ENCODE data around the gene TSPAN31.

DNA sequence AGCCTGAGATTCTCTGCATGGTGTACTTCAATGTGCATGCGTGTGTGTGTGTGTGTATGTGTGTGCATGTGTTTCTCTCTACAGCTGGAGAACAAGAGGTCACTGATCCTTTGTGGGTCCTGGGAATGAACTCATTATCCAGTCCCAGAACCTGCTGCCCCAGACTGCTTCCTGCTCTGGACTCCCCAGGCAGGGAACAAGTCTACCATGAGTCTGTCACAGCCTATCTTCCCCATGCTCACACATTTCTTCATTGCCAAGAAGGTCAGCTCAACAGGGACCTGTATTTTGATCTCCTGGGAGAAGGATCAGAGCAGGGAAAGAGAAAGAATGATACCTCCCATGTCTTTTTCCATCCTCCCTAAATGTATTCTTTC, 3.4 kb upstream of the TSPAN31 start:
- no peak for TF ChIP-seq NFRKB (IDR thresholded peaks at IDR 0.05)
- TF ChIP-seq L3MBTL2 (conservative IDR thresholded peaks at IDR 0.05) = no peak
- no peak for TF ChIP-seq SP1 (IDR thresholded peaks at IDR 0.05)
- no peak for TF ChIP-seq BHLHE40 (IDR thresholded peaks at IDR 0.05; ENCODE audit: borderline replicate concordance)
- no peak for TF ChIP-seq FOXK2 (IDR thresholded peaks at IDR 0.05)
- TF ChIP-seq LEF1 (IDR thresholded peaks at IDR 0.05; ENCODE audit: borderline replicate concordance) = no peak
- TF ChIP-seq FOXA1 (IDR thresholded peaks at IDR 0.05) = no peak
- TF ChIP-seq ZNF384 (IDR thresholded peaks at IDR 0.05) = no peak
- TF ChIP-seq SUZ12 (IDR thresholded peaks at IDR 0.05) = no peak
